HG02610 (cell line): Measurements from ENCODE around the gene TBXAS1.

Experiments used
- ATAC-seq: cut with Tn5 transposase; IDR thresholded peaks from one replicate; pipeline ENCODE4 v1.9.1; 2021; ENCODE audit warnings: mild to moderate bottlenecking, moderate library complexity; ENCODE audit not compliant: unreplicated experiment

Gene TBXAS1

GRCh38 chr7:140060788-140061606 is 231.9 kb downstream of the TBXAS1 start:
- no peak for ATAC-seq

DNA sequence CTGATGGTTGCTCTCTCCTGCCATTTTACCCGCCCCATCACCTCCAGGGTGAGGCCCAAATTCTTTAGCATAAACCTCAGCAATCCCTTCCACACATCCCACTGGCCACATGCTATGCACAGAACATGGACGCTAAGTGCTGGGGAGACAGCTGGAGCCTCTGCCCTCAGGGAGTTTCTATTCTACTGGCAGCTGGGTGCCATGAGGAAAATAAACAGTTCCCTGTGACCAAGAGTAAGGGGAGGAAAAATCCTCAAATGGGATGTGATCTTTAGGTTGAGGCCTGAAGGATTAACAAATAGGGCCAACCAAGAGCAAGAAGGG is 232.5 kb downstream of the TBXAS1 start:
- no peak for ATAC-seq

GRCh38 chr7:140062118-140062527 is 233.1 kb downstream of the TBXAS1 start:
- peak; percentile 42 for ATAC-seq

GRCh38 chr7:140062528-140063299 is 233.7 kb downstream of the TBXAS1 start, which contains the start of gene PARP12:
Gene PARP12 (minus strand): TSS chr7:140062951. CDS start chr7:140062847, 104 bp downstream.
- ATAC-seq: peak; percentile 94

GRCh38 chr7:140067052-140067451 is 238.0 kb downstream of the TBXAS1 start:
- ATAC-seq: no peak

GRCh38 chr7:140068033-140068432 is 239.0 kb downstream of the TBXAS1 start:
- ATAC-seq: no peak

GRCh38 chr7:140069298-140069949 is 240.4 kb downstream of the TBXAS1 start:
- ATAC-seq: no peak
